Stimulated activated CD4-positive, alpha-beta T cell treated with anti-CD3 and anti-CD28 coated beads, Interleukin-2, amount 100 ng/mL, for 48 hours (primary cell): ENCODE data around the gene RPL39.
"Not testable (repeated sequence)": the region's sequence is repeated elsewhere in the genome, so short reads cannot be mapped to it uniquely, and the experiment has no call there.

Experiments used
- DNase-seq, 2 donors: peaks; one replicate each; pipeline ENCODE4 v3.0.0-alpha.2; 2020

The RPL39 gene

DNA sequence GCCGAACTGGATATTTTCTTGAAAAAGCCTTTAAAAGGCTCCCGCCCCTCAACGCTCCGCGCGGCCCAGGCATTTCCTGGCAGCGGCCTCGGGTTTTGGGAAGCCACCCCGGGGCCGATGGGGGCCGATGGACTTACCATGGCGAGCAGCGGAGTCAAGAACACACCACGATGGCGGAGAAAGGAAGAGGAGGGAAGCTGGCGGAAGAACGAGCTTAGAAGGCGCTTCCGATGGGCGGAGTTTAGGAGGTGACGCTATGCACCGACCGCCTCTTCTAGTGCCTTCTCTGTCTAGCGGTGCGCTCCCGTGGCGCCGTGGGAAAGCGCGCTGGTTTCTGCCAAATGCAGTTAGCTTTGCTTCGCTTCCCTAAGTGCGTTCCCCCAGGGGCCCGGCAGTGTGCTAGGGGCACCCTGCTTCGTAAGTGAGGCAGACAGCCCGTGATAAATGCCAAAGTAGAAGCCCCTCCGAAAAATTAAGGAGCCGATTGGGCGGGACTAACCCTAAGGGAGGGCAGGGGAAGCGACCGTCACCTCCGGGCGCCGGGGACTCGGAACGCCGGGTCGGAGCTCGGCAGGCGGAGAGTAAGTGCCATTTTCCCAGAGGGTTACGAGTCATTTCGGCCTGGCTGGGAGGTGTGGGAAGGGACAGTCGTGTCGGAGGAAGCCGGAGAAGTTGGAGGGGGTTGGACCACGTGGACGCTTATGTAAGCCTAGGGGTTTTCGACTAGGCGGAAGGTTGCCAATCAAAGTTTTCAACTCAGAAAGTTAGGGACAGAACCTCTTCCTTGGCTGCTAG, at the start of gene RPL39:
Gene RPL39 (minus strand): TSS at position 194 of the 795 bp plus-strand sequence. CDS start 54 bp downstream, at position 140.
- DNase-seq = peak; percentile 55 to 67

DNA sequence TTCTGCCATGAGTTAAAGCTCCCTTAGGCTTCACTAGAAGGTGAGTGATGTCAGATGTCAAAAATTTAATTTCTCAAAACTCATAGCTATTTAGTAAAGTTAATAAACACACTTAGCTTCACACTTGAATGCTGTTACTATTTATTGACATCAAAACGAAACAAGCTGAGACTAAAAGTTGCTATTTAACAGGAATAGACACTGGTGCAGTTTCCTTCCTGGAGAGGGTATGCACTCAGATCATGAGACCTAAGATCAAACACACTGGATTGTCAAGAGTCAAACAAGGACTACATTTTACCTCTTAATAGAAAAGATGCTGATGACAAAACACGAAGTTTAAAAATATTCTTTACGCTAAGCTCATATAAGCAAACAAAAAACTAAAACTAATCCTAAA, 42.5 kb upstream of the RPL39 start:
- no peak for DNase-seq

DNA sequence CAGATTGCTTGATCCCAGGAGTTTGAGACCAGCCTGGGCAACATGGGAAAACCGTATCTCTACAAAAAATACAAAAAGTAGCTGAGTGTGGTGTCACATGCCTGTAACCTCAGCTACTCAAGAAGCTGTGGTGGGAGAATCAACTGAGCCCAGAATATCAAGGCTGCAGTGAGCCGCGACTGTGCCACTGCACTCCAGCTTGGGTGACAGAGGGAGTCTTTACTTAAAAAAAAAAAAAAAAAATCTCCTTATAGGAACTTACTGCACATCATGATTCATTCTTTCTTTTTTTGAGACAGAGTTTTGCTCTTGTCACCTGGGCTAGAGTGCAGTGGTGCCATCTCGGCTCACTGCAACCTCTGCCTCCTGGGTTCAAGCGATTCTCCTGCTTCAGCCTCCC, 37.0 kb upstream of the RPL39 start:
- DNase-seq = no peak

DNA sequence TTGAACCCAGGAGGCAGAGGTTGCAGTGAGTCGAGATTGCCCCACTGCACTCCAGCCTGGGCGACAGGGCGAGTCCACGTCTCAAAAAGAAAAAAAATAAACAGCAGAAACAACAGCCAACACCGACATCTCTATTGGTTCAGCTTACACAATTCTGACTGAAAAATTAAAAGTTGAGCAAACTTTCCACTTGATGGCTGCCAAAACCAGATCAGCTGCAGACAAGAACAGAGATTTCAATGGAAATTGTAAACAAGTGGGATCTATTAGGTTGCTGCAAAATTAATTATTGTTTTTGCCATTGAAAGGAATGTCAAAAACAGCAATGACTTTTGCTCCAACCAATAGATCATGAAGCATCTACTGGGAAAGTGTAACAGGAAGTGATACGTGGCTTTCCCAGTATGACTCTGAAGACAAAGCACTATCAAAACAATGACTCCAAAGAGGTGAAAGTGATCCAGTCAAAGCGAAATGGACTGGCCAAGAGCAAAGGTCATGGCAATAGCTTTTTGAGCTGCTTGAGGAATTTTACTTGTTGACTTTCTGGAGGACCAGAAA, 35.0 kb upstream of the RPL39 start:
- DNase-seq = no peak

DNA sequence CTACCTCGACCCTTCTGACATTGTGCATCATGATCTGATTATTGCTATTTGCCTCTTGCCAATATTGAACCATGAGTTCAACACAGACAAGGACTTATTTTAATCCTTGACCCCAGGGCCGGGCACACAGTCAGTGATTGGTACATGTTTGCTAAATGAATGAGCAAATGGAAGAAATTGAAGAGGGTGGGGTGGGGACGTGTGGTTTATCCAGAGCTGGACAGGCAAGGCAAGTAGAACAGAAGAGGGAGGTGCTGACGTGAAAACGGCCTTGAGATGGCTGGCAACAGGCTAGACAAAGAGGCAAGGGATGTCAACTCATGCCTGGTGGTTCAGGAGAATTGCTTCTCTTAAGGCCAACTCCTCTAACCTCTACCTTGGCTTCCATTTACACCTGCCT, 32.8 kb upstream of the RPL39 start:
- DNase-seq = not testable (repeated sequence)

DNA sequence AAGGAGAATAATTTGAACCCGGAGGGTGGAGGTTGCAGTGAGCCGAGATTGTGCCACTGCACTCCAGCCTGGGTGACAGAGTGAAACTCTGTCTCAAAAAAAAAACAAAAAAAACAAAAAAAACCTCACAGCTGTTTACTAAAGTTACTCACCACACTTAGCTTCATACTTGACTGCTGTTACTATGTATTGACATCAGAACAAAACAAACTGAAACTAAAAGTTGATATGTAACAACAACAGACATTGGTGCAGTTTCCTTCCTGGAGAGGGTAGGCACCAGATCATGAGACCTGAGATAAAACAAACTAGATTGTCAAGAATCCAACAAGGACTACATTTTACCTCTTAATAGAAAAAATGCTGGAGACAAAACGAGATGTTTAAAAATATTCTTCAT, 30.3 kb upstream of the RPL39 start:
- DNase-seq = not testable (repeated sequence)

DNA sequence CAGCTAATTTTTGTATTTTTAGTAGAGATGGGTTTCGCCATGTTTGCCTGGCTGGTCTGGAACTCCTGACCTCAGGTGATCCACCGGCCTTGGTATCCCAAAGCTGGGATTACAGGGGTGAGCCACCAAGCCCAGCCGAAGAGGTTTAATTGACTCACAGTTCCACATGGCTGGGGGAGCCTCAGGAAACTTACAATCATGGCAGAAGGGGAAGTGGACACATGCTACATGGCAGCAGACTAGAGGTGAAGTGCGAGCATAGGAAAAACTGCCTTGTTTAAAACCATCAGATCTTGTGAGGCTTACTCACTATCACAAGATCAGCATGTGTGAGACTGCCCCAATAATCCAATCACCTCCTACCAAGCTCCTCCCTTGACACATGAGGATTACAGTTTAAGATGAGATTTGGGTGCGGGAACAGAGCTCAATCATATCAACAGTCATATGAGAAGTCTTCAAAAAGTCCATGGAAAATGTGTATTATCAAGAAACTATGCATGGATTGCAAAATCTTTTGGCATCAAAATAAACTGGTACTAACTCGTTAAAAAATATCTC, 25.8 kb upstream of the RPL39 start:
- DNase-seq = no peak

DNA sequence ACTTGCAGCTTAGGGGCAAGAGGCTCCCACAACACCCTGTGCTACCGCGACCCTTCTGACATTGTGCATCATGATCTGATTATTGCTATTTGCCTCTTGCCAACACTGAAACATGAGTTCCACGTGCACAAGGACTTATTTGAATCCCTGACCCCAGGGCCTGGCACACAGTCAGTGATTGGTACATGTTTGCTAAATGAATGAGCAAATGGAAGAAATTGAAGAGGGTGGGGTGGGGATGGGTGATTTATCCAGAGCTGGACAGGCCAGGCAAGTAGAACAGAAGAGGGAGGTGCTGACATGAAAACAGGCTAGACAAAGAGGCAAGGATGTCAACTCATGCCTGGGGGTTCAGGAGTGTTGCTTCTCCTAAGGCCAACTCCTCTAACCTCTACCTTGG, 24.9 kb upstream of the RPL39 start:
- DNase-seq = no peak

DNA sequence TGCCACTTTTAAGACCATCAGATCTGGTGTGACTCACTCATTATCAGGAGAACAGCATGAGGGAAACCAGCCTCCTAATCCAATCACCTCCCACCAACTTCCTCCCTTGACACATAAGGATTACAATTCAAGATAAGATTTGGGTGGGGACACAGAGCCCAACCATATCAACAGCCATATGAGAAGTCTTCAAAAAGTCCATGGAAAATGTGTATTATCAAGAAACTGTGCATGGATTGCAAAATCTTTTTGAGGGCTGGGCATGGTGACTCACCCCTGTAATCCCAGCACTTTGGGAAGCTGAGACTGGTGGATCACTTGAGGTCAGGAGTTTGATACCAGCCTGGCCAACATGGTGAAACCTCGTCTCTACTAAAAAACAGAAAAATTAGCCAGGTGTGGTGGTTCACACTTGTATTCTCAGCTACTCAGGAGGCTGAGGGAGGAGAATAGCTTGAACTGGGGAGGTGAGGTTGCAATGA, 17.8 kb upstream of the RPL39 start:
- DNase-seq = no peak

DNA sequence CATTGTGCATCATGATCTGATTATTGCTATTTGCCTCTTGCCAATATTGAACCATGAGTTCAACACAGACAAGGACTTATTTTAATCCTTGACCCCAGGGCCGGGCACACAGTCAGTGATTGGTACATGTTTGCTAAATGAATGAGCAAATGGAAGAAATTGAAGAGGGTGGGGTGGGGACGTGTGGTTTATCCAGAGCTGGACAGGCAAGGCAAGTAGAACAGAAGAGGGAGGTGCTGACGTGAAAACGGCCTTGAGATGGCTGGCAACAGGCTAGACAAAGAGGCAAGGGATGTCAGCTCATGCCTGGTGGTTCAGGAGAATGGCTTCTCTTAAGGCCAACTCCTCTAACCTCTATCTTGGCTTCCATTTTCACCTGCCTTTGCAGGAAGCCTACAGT, 17.0 kb upstream of the RPL39 start:
- DNase-seq = not testable (repeated sequence)

DNA sequence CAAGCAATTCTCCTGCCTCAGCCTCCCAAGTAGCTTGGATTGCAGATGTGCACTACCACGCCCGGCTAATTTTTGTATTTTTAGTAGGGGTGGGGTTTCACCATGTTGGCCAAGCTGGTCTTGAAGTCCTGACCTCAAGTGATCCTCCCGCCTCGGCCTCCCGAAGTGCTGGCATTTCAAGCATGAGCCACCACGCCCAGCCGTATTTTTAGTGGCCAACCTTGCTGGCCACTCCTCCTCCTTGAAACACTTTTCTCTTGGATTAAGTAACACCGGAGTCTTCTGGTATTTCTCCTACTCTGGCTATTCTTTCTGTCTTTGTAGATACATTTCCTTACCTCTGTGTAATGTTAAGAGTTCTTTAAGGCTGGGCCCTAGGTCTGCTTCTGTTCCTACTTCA, 11.1 kb upstream of the RPL39 start:
- no peak for DNase-seq

DNA sequence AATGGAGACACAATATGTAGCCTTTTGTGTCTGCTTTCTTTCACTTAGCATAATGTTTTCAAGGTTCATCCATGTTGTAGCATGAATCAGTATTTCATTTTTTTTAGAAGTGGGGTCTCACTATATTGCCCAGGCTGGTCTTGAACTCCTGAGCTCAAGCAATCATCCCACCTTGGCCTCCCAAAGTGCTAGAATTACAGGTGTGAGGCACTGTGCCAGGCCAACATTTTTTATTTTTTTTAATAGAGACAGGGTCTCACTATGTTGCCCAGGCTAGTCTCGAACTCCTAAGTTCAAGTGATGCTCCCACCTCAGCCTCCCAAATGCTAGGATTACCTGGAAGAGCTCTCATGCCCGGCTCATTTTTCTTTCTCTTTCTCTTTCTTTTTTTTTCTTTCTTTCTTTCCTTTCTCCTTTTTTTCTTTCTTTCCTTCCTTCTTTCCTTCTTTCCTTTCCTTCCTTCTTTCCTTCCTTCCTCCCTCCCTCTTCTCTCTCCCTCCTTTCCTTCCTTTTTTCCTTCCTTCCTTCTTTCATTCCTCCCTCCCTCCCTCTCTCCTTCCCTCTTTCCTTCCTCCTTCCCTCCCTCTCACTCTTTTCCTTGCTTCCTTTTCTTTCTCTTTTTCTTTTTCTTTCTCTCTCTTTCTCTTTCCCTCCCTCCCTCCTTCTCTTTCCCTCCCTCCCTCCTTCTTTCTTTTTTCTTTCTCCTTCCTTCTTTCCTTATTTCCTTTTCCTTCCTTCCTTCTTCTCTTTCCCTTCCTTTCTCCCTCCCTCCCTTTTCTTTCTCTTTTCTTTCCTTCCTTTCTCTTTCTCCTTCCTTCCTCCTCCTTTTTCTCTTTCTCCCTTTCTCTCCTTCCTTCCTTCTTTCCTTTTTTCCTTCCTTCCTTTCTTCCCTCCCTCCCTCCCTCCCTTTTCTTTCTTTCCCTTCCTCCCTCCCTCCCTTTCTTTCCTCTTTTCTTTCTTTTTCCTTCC, 10.1 kb upstream of the RPL39 start:
- no peak for DNase-seq

DNA sequence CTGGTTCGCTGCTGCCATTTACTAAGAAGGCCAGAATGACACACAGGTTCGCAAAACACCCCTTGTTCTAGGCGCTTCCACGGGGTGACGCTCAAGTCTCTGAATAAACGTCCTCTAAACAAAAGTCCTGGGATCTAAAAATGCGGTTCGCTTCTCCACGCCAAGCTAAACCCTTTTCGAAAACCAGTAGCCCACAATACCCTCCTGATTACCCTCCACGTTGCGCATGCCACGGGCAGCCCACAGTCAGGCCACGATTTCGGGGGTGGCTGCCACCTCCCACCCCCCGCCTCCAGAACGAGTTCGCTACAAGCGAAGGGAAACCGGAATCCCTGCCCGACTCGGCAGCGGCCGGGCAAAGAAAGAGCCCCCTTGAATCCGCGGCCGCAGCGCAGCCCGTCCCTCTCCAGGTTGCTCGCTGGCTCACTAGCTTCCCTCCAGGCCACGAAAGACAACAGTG, 423 bp downstream of the RPL39 start:
- DNase-seq = peak; percentile 18 to 19

DNA sequence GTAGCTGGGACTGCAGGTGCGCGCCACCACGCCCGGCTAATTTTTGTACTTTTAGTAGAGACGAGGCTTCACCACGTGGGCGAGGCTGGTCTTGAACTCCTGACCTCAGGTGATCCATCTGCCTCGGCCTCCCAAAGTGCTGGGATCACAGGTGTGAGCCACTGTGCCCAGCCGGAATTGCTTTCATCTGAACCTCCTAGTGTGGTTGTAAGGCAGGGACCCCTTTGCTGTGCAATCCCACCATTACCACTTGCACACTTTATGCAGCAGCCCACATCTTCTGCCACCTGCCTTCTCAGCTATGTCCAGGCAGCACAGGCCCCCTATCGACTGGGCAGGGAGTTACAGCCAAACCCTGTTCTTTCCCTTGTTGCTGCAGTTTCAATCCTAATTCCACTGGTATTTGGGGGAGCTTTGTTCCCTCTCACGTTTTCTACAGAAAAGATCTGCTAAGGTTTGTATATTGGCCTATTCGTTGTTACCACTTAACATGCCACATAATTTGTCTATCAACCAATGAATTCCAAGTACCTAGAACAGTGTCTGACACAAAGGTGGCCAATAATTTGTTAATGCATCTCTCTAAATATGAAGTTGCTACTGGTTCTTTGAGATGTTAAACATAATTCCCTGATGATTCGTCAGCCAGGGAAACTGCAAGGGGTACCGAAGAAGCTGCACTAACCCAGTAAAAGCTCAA, 6.5 kb downstream of the RPL39 start:
- peak; percentile 28 to 54 for DNase-seq

DNA sequence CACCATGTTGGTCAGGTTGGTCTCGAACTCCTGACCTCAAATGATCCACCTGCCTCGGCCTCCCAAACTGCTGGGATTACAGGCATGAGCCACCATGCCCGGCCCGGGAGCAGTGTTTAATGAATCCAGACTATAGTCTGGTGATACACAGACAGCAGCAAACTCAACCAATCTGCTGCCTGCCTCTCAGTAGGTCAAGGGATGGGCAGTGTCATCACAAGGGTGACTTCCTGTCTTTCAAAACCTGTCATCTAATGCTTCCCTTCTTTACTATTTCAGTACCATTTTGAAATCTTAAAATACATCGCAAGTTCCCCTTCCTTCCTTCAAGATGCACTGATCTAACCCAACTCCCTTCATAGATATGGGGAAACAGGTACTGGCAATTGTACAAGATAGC, 8.4 kb downstream of the RPL39 start:
- no peak for DNase-seq

DNA sequence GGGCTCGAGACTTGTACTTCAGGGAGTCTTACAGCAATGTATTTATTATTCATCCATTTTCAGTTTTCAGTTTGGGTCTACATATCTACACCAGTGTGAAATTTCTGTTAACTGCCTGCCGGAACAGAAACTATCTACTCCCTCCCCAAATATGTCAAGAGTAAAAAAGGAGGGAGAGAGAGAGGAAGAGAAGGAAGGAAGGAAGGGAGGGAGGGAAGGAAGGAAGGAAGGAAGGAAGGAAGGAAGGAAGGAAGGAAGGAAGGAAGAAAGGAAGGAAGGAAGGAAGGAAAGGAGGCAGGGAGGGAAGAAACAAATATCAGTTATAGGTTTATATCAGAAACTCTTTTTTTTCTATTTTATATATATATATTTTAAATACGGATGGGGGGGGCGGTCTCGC, 12.6 kb downstream of the RPL39 start:
- DNase-seq = no peak

DNA sequence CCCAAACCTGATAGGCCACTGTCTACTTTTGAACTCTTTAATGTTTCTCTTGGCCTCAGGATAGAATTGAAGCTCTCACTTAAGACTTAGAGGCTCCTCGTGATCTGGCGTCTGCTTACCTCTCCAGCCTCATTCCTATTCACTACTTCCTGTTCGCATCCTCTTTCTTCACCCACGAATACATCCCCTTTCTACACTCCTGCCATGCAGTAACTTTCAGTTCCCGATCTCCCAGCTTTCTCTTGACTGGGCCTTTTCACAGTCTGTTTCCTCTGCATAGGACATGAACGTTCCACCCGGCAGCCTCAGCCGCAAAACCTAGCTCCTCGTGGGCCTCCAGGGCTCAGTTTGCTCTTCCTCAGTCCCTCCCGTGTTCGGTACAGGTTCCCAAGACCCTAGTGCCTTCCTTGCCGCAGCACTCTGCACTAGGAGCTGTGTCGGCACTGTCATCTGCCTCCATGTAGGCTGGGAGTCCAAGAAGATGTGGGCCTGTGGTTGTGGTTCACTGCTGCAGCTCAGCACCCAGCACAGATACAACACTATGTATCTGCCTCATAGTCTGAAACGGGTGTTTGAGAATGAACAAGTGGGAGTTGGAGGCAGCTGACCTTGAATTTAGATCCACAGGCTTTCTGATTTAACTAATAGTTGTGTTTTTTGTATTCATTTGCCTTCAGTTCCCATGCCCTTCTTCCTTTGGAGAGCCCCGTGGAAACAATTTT, 15.8 kb downstream of the RPL39 start:
- no peak for DNase-seq

DNA sequence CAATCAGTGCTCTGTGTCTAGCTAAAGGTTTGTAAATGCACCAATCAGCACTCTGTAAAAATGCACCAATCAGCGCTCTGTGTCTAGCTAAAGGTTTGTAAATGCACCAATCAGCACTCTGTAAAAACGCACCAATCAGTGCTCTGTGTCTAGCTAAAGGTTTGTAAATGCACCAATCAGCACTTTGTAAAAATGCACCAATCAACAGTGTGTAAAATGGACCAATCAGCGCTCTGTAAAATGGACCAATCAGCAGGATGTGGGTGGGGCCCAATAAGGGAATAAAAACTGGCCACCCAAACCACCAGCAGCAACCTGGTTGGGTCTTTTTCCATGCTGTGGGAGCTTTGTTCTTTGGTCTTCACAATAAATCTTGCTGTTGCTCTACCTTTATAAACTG, 22.0 kb downstream of the RPL39 start:
- DNase-seq = not testable (repeated sequence)

DNA sequence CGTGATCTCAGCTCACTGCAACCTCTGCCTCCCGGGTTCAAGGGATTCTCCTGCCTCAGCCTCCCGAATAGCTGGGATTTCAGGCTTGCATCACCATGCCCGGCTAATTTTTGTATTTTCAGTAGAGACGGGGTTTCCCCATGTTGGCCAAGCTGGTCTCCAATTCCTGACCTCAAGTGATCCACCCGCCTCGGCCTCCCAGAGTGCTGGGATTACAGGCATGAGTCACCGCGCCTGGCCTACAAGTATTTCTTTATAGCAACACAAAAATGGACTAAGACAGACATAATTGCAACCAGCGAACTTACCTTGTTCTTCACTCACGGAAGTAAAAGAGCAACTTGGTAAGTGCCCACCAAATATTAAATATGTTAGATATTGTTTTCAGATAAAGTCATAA, 23.0 kb downstream of the RPL39 start:
- DNase-seq = not testable (repeated sequence)

DNA sequence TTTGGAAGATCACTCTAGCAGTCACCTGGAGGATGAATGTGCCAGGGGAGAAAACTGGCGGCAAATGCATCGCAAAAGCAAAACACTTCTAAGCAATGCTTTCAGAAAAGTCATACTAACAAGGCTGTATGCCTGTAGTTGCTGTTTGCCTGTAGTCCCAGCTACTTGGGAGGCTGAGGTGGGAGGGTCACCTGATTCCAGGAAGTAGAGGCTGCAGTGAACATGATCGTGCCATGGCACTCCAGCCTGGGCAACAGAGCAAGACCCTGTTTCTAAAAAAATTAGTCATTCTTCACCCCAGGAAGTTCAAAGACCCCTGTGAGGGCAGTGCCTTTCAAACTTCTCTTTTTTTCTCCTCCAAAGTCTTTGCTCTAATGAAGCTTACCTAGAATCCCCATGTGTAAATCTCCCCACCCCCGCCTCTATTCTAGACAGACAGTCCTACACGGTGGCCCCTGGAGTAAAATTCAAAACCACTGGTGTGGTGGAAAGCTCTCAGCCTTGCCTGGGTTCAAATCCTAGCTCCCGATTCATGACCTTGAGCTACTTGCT, 27.5 kb downstream of the RPL39 start:
- no peak for DNase-seq

DNA sequence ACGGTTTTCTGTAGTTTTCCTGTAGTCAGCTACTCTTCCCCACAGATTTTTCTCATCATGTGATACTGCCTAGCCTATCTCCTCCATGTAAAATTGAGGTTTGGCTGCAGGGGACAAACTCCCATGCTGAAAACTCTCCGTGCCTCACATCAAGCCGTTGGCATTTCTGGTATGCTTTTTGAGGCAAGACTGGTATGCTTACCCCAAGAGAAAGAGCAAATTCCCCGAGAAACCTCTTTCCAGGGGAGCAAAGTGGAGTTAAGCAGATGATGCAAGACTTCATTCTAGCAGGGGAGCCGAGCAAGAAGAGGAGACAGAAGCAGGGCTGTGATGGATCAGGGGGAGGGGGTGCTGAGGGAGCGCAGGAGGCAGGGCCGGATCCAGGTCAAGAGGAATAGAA, 28.2 kb downstream of the RPL39 start:
- no peak for DNase-seq
